M059J (cell line): Measurements from ENCODE around the gene TTLL5. TPM values are rescaled to one million over a fixed set of nuclear protein-coding genes. Genes with fewer than 3 reads are reported as not detected.

Experiments
- DNase-seq: peaks from one replicate; pipeline ENCODE4 v3.0.0-alpha.2; 2012; ENCODE audit warnings: low read depth
- total RNA-seq: library from RNA; depleted of rRNA; stranded (reverse); fragments of >200 nt; shearing (Covaris generic); gene quantifications from 2 replicates; pipeline ENCODE4 v1.2.3, GENCODE V29; 2014; rRNA removed

TTLL5 gene
- total RNA-seq, 1 experiment from 2014 or later: 31.0 TPM

- DNase-seq: peak; percentile 81
Measured at GRCh38 chr14:75985618-75986438, 324.8 kb downstream of the TTLL5 start, which contains the start of gene IFT43. TSS of gene IFT43 (plus strand) at chr14:75985763. CDS start at chr14:75985787, 24 bp downstream.

GRCh38 chr14:75986439-75986765 lies 325.4 kb downstream of the TTLL5 start:
- DNase-seq: no peak

GRCh38 chr14:75987201-75987970 lies 326.3 kb downstream of the TTLL5 start:
- no peak for DNase-seq

GRCh38 chr14:75989134-75989533 lies 328.1 kb downstream of the TTLL5 start:
- DNase-seq: peak; percentile 45

- DNase-seq: no peak
Measured at GRCh38 chr14:75990297-75990696, 329.3 kb downstream of the TTLL5 start.

- DNase-seq: no peak
Measured at GRCh38 chr14:75991753-75992152, 330.7 kb downstream of the TTLL5 start.

GRCh38 chr14:75993567-75994041 lies 332.6 kb downstream of the TTLL5 start:
- DNase-seq: no peak

GRCh38 chr14:75995372-75996041 lies 334.5 kb downstream of the TTLL5 start:
- DNase-seq: no peak

- no peak for DNase-seq
Measured at GRCh38 chr14:75996488-75996887, 335.4 kb downstream of the TTLL5 start.

- DNase-seq: no peak
Measured at GRCh38 chr14:75999511-76000190, 338.6 kb downstream of the TTLL5 start.

GRCh38 chr14:76002383-76002782 lies 341.3 kb downstream of the TTLL5 start:
- DNase-seq: no peak

Other genes with a start within 250 kb of the TTLL5 start
- gene JDP2, start 233.2 kb upstream of the TTLL5 start, total RNA-seq: 21.9 and 32.4 TPM in 2 replicates
- 1.9 TPM in 1 of 2 replicates, not detected in the other for gene BATF, start 138.8 kb upstream of the TTLL5 start, total RNA-seq
- gene FLVCR2, start 82.6 kb upstream of the TTLL5 start, total RNA-seq: 0.22 TPM in 1 of 2 replicates, not detected in the other
- gene ERG28, start 370 bp upstream of the TTLL5 start, total RNA-seq: 22.7 and 37.5 TPM in 2 replicates